HUDEP-2 (cell line): ENCODE measurements around the gene GZMH.
"Not testable (repeated sequence)": the region's sequence is repeated elsewhere in the genome, so short reads cannot be mapped to it uniquely, and the experiment has no call there.

Experiments
- DNase-seq, 76 experiments: peaks; one replicate each; lab custom pipeline; 2025; ENCODE audit not compliant: unreplicated experiment in 76 of 76; lab: John Stamatoyannopoulos, UW

Gene GZMH

GRCh38 chr14:24597403-24597802, 12.1 kb downstream of the GZMH start:
- DNase-seq = no peak

GRCh38 chr14:24595073-24595808, 14.2 kb downstream of the GZMH start:
- DNase-seq = no peak

GRCh38 chr14:24591004-24591403, 18.5 kb downstream of the GZMH start:
- not testable (repeated sequence) for DNase-seq

GRCh38 chr14:24584402-24584801, 25.1 kb downstream of the GZMH start:
- not testable (repeated sequence) for DNase-seq

GRCh38 chr14:24578558-24578957, 30.9 kb downstream of the GZMH start:
- no peak for DNase-seq

- no peak for DNase-seq
Observed at GRCh38 chr14:24576771-24577170, 32.7 kb downstream of the GZMH start.

- no peak for DNase-seq
Observed at GRCh38 chr14:24576182-24576581, 33.3 kb downstream of the GZMH start, which contains the start of gene CTSG. Gene CTSG, minus strand, starts transcription at chr14:24576250. Its CDS starts 27 bp downstream, at chr14:24576223.

- no peak for DNase-seq
Observed at GRCh38 chr14:24574206-24574774, 35.2 kb downstream of the GZMH start.

GRCh38 chr14:24566318-24566717, 43.2 kb downstream of the GZMH start:
- DNase-seq = no peak

- no peak for DNase-seq
Observed at GRCh38 chr14:24565766-24566165, 43.7 kb downstream of the GZMH start.

GRCh38 chr14:24563505-24563904, 46.0 kb downstream of the GZMH start:
- no peak for DNase-seq

- no peak for DNase-seq
Observed at GRCh38 chr14:24556756-24557155, 52.7 kb downstream of the GZMH start.
